Liver (tissue), 2 donors: ENCODE results near the gene FLOT1.

ENCODE experiments used
- CTCF ChIP-seq: fragments of 150-350 bp; IDR thresholded peaks from 2 replicates; pipeline ENCODE4 v1.5.1; 2017; ENCODE audit warnings: improper control_type of control experiment, low read depth, low read length; ENCODE audit not compliant: missing input control
- YY1 ChIP-seq: IDR thresholded peaks from 2 replicates; pipeline ENCODE4 v1.6.1; 2016; ENCODE audit warnings: antibody characterized with exemption, mild to moderate bottlenecking
- donor health status: healthy.

- no peak for TF ChIP-seq CTCF
- TF ChIP-seq YY1, result no peak
Measured at GRCh38 chr6:30679765-30680535, 62.5 kb downstream of the FLOT1 start.
